ENCODE results near the gene ROR2.
"Not testable (repeated sequence)": the region's sequence is repeated elsewhere in the genome, so short reads cannot be mapped to it uniquely, and the experiment has no call there.

ROR2 gene

GRCh38 chr9:91920630-91921350 lies 29.2 kb downstream of the ROR2 start:
- no peak for DNase-seq

GRCh38 chr9:91919621-91920020 lies 30.4 kb downstream of the ROR2 start:
- no peak for DNase-seq

GRCh38 chr9:91917436-91917835 lies 32.6 kb downstream of the ROR2 start:
- no peak for DNase-seq

GRCh38 chr9:91915524-91916263 lies 34.3 kb downstream of the ROR2 start:
- no peak for DNase-seq

GRCh38 chr9:91914937-91915336 lies 35.1 kb downstream of the ROR2 start:
- DNase-seq, result no peak

- DNase-seq, result no peak
Observed at GRCh38 chr9:91914404-91914803, 35.6 kb downstream of the ROR2 start.

GRCh38 chr9:91913986-91914385 lies 36.0 kb downstream of the ROR2 start:
- DNase-seq, result no peak

- DNase-seq, result no peak
Observed at GRCh38 chr9:91913096-91913495, 36.9 kb downstream of the ROR2 start.

GRCh38 chr9:91911657-91912056 lies 38.4 kb downstream of the ROR2 start:
- DNase-seq, result no peak

- DNase-seq, result not testable (repeated sequence)
Observed at GRCh38 chr9:91909256-91909655, 40.8 kb downstream of the ROR2 start.

GRCh38 chr9:91908746-91909145 lies 41.3 kb downstream of the ROR2 start:
- no peak for DNase-seq

GRCh38 chr9:91908293-91908623 lies 41.8 kb downstream of the ROR2 start:
- no peak for DNase-seq

GRCh38 chr9:91907484-91908292 lies 42.3 kb downstream of the ROR2 start:
- DNase-seq, result no peak

GRCh38 chr9:91905991-91906469 lies 44.0 kb downstream of the ROR2 start:
- DNase-seq, result no peak

- DNase-seq, result no peak
Observed at GRCh38 chr9:91905237-91905650, 44.8 kb downstream of the ROR2 start.

GRCh38 chr9:91904588-91905236 lies 45.3 kb downstream of the ROR2 start:
- DNase-seq, result no peak

- peak; percentile 30 for DNase-seq
Observed at GRCh38 chr9:91903126-91903911, 46.7 kb downstream of the ROR2 start.

GRCh38 chr9:91902475-91903125 lies 47.4 kb downstream of the ROR2 start:
- no peak for DNase-seq

GRCh38 chr9:91900797-91901177 lies 49.2 kb downstream of the ROR2 start:
- DNase-seq, result no peak

- no peak for DNase-seq
Observed at GRCh38 chr9:91900055-91900796, 49.8 kb downstream of the ROR2 start.

GRCh38 chr9:91899594-91899993 lies 50.4 kb downstream of the ROR2 start:
- DNase-seq, result no peak
